ENCODE data around the gene BPIFB2. TPM values are rescaled to one million over a fixed set of nuclear protein-coding genes. Genes with fewer than 3 reads are reported as not detected.

The BPIFB2 gene
- total and polyA plus RNA-seq, 2 donors = not detected

GRCh38 chr20:32975698-32976674, 31.5 kb upstream of the BPIFB2 start:
- WGBS = 85% methylated on average over 15 of the region's 15 CpGs
- DNase-seq (ENCODE audit: extremely low spot score) = no peak
- Histone ChIP-seq H3K27ac (ENCODE audit: low read depth) (no peak overlapping the region), H3K4me1 (ENCODE audit: insufficient read depth) (no peaks in the 10 kb centered on the region), H3K4me3 (ENCODE audit: low read depth, low read length) (no peak overlapping the region), H3K36me3 (ENCODE audit: insufficient read depth) (no peaks in the 10 kb centered on the region)

GRCh38 chr20:32976746-32977145, 30.8 kb upstream of the BPIFB2 start:
- no peaks in the 10 kb centered on the region for H3K36me3 ChIP-seq (ENCODE audit: insufficient read depth)
- H3K4me3 ChIP-seq (ENCODE audit: low read depth, low read length) = no peak overlapping the region
- 75% methylated on average over 6 of the region's 6 CpGs for whole genome bisulfite sequencing
- H3K4me1 ChIP-seq (ENCODE audit: insufficient read depth) = no peaks in the 10 kb centered on the region
- no peak for DNase-seq (ENCODE audit: extremely low spot score)
- no peak overlapping the region for H3K27ac ChIP-seq (ENCODE audit: low read depth)

- Histone ChIP-seq H3K36me3 (ENCODE audit: insufficient read depth) (no peaks in the 10 kb centered on the region), H3K27ac (ENCODE audit: low read depth) (no peak overlapping the region), H3K4me3 (ENCODE audit: low read depth, low read length) (no peak overlapping the region), H3K4me1 (ENCODE audit: insufficient read depth) (no peaks in the 10 kb centered on the region)
- WGBS = 89% methylated on average over 13 of the region's 13 CpGs
- DNase-seq (ENCODE audit: extremely low spot score) = no peak
Observed at GRCh38 chr20:32977281-32978008, 30.1 kb upstream of the BPIFB2 start.

DNA sequence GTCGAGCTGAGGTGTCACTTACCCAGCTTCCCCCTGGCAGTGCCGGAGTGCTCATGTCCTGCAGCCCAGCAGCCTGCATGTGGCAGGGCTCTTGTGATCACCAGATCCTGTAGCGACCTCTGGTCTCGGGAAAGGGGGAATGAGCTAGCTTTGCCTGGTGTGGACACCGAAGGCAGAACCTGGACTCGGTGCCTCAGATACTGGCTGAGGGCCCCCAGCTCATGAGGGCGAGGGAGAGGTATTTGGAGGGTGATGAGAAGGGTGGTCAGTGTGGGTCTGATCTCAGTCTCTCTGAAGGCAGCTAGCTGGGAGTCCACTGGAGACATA, 29.5 kb upstream of the BPIFB2 start:
- Histone ChIP-seq H3K4me1 (ENCODE audit: insufficient read depth) (no peaks in the 10 kb centered on the region), H3K36me3 (ENCODE audit: insufficient read depth) (no peaks in the 10 kb centered on the region), H3K4me3 (ENCODE audit: low read depth, low read length) (no peak overlapping the region), H3K27ac (ENCODE audit: low read depth) (no peak overlapping the region)
- 85% methylated on average over 7 of the region's 7 CpGs for WGBS
- DNase-seq (ENCODE audit: extremely low spot score) = no peak

DNA sequence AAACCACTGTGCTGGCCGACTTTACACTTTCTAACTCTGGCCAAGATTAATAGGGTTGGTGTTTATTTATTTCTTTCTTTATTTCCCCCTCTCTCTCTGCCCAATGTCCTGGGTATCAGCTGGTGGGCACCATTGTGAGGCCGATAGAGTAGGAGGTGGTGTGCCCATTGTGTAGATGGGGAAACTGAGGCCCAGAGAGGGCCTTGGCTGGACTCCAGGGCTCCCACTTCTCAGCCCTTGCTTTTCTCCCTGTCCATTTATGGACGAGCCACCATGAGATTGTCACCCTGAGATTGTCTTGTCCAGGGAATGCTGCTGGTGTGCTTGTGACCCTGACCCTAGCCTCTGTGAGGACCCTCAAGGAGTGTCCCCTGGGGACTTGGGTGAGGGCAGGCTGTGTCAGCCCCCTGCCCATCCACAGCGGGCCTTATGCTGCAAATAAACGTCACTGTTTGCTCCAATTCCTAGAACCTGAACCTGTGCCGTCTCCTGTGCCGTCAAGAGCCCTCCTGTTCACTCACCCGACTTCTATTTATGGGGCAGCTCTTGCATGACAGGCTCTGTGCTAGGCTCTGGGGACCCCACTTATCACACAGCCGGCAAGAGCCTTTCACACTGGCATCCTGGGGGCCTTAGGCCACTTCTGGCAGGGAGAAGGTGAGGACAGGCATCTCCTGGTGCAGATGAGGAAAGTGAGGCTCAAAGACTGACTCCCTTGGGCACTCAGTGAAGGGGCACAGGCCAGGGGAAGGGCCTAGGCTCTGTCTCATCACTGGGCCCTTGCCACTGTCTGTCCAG, 28.1 kb upstream of the BPIFB2 start:
- 76% methylated on average over 9 of the region's 9 CpGs for WGBS
- DNase-seq (ENCODE audit: extremely low spot score) = no peak

GRCh38 chr20:32980131-32980941, 27.2 kb upstream of the BPIFB2 start:
- Histone ChIP-seq H3K36me3 (ENCODE audit: insufficient read depth) (no peaks in the 10 kb centered on the region), H3K4me3 (ENCODE audit: low read depth, low read length) (no peak overlapping the region), H3K4me1 (ENCODE audit: insufficient read depth) (no peaks in the 10 kb centered on the region), H3K27ac (ENCODE audit: low read depth) (no peak overlapping the region)
- WGBS = 57% methylated on average over 19 of the region's 19 CpGs
- no peak for DNase-seq (ENCODE audit: extremely low spot score)

More for the DNA sequence above, 28.1 kb upstream of the BPIFB2 start:
- Histone ChIP-seq H3K27ac (ENCODE audit: low read depth) (no peak overlapping the region), H3K4me3 (ENCODE audit: low read depth, low read length) (no peak overlapping the region), H3K4me1 (ENCODE audit: insufficient read depth) (no peaks in the 10 kb centered on the region), H3K36me3 (ENCODE audit: insufficient read depth) (no peaks in the 10 kb centered on the region)

DNA sequence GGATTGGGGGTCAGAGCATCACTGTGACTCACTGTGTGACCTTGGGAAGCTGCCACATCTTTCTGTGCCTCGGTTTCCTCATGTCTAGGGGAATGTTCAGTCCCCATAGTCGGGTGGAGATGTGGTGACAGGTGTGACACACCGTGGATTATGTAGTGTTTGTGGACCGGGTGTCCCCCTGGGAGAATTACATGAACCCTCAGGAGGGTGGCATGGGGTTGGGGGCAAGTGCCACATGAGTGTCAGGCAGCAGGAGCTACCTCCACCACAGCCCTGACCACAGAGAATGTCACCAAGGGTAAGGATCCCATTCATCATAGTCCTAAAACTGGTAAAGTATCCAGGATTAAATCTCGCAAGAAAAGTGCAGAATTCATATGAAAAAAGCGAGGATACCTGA, 26.5 kb upstream of the BPIFB2 start:
- Histone ChIP-seq H3K4me3 (ENCODE audit: low read depth, low read length) (no peak overlapping the region), H3K27ac (ENCODE audit: low read depth) (no peak overlapping the region), H3K36me3 (ENCODE audit: insufficient read depth) (no peaks in the 10 kb centered on the region), H3K4me1 (ENCODE audit: insufficient read depth) (no peaks in the 10 kb centered on the region)
- no peak for DNase-seq (ENCODE audit: extremely low spot score)
- WGBS = 93% methylated on average over 6 of the region's 6 CpGs

GRCh38 chr20:32982617-32983458, 24.7 kb upstream of the BPIFB2 start:
- Histone ChIP-seq H3K36me3 (ENCODE audit: insufficient read depth) (no peaks in the 10 kb centered on the region), H3K4me1 (ENCODE audit: insufficient read depth) (no peaks in the 10 kb centered on the region), H3K4me3 (ENCODE audit: low read depth, low read length) (no peak overlapping the region), H3K27ac (ENCODE audit: low read depth) (no peak overlapping the region)
- 41% methylated on average over 10 of the region's 10 CpGs for WGBS
- DNase-seq (ENCODE audit: extremely low spot score) = no peak

- 87% methylated on average over 12 of the region's 12 CpGs for WGBS
- no peak for DNase-seq (ENCODE audit: extremely low spot score)
- H3K27ac ChIP-seq (ENCODE audit: low read depth) = no peak overlapping the region
- H3K36me3 ChIP-seq (ENCODE audit: insufficient read depth) = no peaks in the 10 kb centered on the region
- H3K4me1 ChIP-seq (ENCODE audit: insufficient read depth) = no peaks in the 10 kb centered on the region
- H3K4me3 ChIP-seq (ENCODE audit: low read depth, low read length) = no peak overlapping the region
Observed at GRCh38 chr20:32983459-32984112, 23.9 kb upstream of the BPIFB2 start.

GRCh38 chr20:32984196-32984595, 23.3 kb upstream of the BPIFB2 start:
- H3K4me3 ChIP-seq (ENCODE audit: low read depth, low read length) = no peak overlapping the region
- no peaks in the 10 kb centered on the region for H3K4me1 ChIP-seq (ENCODE audit: insufficient read depth)
- no peak overlapping the region for H3K27ac ChIP-seq (ENCODE audit: low read depth)
- no peaks in the 10 kb centered on the region for H3K36me3 ChIP-seq (ENCODE audit: insufficient read depth)
- WGBS = 72% methylated on average over 7 of the region's 7 CpGs
- DNase-seq (ENCODE audit: extremely low spot score) = no peak

DNA sequence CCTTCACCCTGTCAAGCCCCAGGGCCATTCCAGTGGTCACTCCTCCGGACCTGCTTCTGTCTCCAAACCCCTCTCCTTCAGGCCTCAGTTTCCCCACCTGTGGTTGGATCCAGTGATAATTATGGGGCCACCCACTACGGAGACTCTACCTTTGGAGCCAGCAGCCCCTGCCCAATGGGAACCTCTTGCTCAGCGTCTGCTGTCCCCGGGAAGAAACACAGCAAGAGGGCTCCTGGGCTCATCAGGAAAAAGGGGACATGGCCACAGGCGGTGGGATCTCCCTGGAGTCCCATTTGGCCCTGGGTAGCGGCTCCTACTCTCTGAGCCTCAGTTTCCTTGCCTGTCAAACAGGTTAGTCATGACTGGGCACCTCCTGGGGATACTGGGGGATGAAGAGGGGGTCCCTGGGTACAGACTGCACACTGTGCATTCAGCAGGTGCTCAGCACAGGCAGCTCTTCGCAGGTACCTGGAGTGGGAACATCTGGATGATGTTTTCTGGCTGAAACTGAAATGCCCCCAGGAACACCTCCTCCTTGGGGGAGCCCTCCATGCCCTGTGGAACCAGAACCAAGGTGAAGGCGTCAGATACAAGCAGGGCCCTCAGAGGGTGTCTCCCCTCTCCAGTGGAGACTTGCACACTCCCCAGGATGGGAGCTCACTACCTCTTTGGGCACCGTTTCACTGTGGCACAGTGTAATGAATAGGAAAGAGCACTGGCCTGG, 22.7 kb upstream of the BPIFB2 start:
- Histone ChIP-seq H3K4me1 (ENCODE audit: insufficient read depth) (no peaks in the 10 kb centered on the region), H3K27ac (ENCODE audit: low read depth) (no peak overlapping the region), H3K4me3 (ENCODE audit: low read depth, low read length) (no peak overlapping the region), H3K36me3 (ENCODE audit: insufficient read depth) (no peaks in the 10 kb centered on the region)
- 87% methylated on average over 9 of the region's 9 CpGs for WGBS
- no peak for DNase-seq (ENCODE audit: extremely low spot score)

Data from urinary bladder (tissue), 4 donors.